Measurements from ENCODE around the gene LAMA3.
A peak's percentile ranks its signal among the peaks of the same experiment; 100 is the strongest.

LAMA3 gene

GRCh38 chr18:23819001-23819400 is 129.7 kb downstream of the LAMA3 start:
- DNase-seq (ENCODE audit: low read depth): no peak

- DNase-seq (ENCODE audit: low read depth): peak; percentile 72
These were observed 133.5 kb downstream of the LAMA3 start for GRCh38 chr18:23822590-23823385.

GRCh38 chr18:23824240-23824639 is 135.0 kb downstream of the LAMA3 start:
- DNase-seq (ENCODE audit: low read depth): peak; percentile 19

GRCh38 chr18:23824669-23825068 is 135.4 kb downstream of the LAMA3 start:
- peak; percentile 60 for DNase-seq (ENCODE audit: low read depth)

- DNase-seq (ENCODE audit: low read depth): peak; percentile 34
These were observed 136.2 kb downstream of the LAMA3 start for GRCh38 chr18:23825496-23825895.

- peak; percentile 54 for DNase-seq (ENCODE audit: low read depth)
These were observed 136.7 kb downstream of the LAMA3 start for GRCh38 chr18:23825978-23826405.

- no peak for DNase-seq (ENCODE audit: low read depth)
These were observed 137.8 kb downstream of the LAMA3 start for GRCh38 chr18:23826850-23827620.

- peak; percentile 64 for DNase-seq (ENCODE audit: low read depth)
These were observed 138.4 kb downstream of the LAMA3 start for GRCh38 chr18:23827681-23828080.

- DNase-seq (ENCODE audit: low read depth): peak; percentile 96
These were observed 139.2 kb downstream of the LAMA3 start for GRCh38 chr18:23828426-23828825.

GRCh38 chr18:23832911-23833310 is 143.7 kb downstream of the LAMA3 start:
- DNase-seq (ENCODE audit: low read depth): no peak

GRCh38 chr18:23833714-23834113 is 144.5 kb downstream of the LAMA3 start:
- DNase-seq (ENCODE audit: low read depth): no peak

- DNase-seq (ENCODE audit: low read depth): no peak
These were observed 145.8 kb downstream of the LAMA3 start for GRCh38 chr18:23835091-23835490.

- DNase-seq (ENCODE audit: low read depth): no peak
These were observed 146.3 kb downstream of the LAMA3 start for GRCh38 chr18:23835506-23835905.

GRCh38 chr18:23837591-23837990 is 148.3 kb downstream of the LAMA3 start:
- DNase-seq (ENCODE audit: low read depth): peak; percentile 86

GRCh38 chr18:23838233-23838632 is 149.0 kb downstream of the LAMA3 start:
- peak; percentile 25 for DNase-seq (ENCODE audit: low read depth)

GRCh38 chr18:23838801-23839366 is 149.6 kb downstream of the LAMA3 start:
- peak; percentile 87 for DNase-seq (ENCODE audit: low read depth)

- no peak for DNase-seq (ENCODE audit: low read depth)
These were observed 153.1 kb downstream of the LAMA3 start for GRCh38 chr18:23842305-23842704.

- DNase-seq (ENCODE audit: low read depth): peak; percentile 50
These were observed 155.9 kb downstream of the LAMA3 start for GRCh38 chr18:23844991-23845680.

GRCh38 chr18:23845988-23846630 is 156.9 kb downstream of the LAMA3 start:
- no peak for DNase-seq (ENCODE audit: low read depth)

GRCh38 chr18:23847321-23847986 is 158.2 kb downstream of the LAMA3 start:
- DNase-seq (ENCODE audit: low read depth): no peak

- no peak for DNase-seq (ENCODE audit: low read depth)
These were observed 159.9 kb downstream of the LAMA3 start for GRCh38 chr18:23849141-23849540.
